Natural killer cell treated with Interleukin-12 subunit alpha and Interleukin-12 subunit beta and Interleukin-15 and Interleukin-18, amount 100 ng/mL, for 72 hours (primary cell): ENCODE results near the gene EXOSC5. TPM values are rescaled to one million over a fixed set of nuclear protein-coding genes. Genes with fewer than 3 reads are reported as not detected.
"Not testable (repeated sequence)": the region's sequence is repeated elsewhere in the genome, so short reads cannot be mapped to it uniquely, and the experiment has no call there.

ENCODE experiments used
- ATAC-seq, 2 donors: fragments of 150-1000 bp; cut with Tn5 transposase in 1 of 2; sonication (Bioruptor Pico), chemical (Tn5 transposase) in 1 of 2; 2 replicates each; pipeline ENCODE4 v1.10.0; 2021
- DNase-seq: peaks from one replicate; pipeline ENCODE4 v3.0.0; 2022; ENCODE audit warnings: low spot score
- H3K27ac Mint-ChIP-seq, 2 donors: 1 replicate in 1 of 2; 2 replicates in 1 of 2; pipeline ENCODE4 v1.8.0; 2022; ENCODE audit warnings: mixed read lengths in 2 of 2, mild to moderate bottlenecking in 1 of 2, moderate library complexity in 1 of 2
- H3K27me3 Mint-ChIP-seq, 2 donors: 1 replicate in 1 of 2; 2 replicates in 1 of 2; pipeline ENCODE4 v1.8.0; 2022; ENCODE audit warnings: mixed read lengths in 2 of 2
- H3K36me3 Mint-ChIP-seq: one replicate; pipeline ENCODE4 v1.8.0; 2022; ENCODE audit warnings: mixed read lengths
- H3K4me1 Mint-ChIP-seq, 2 donors: 1 replicate in 1 of 2; 2 replicates in 1 of 2; pipeline ENCODE4 v1.8.0; 2022; ENCODE audit warnings: low read depth in 2 of 2, mixed read lengths in 2 of 2, mild to moderate bottlenecking in 1 of 2
- H3K4me3 Mint-ChIP-seq: one replicate; pipeline ENCODE4 v1.8.0; 2022; ENCODE audit warnings: mixed read lengths
- H3K9me3 Mint-ChIP-seq: 2 replicates; pipeline ENCODE4 v1.8.0; 2022; ENCODE audit warnings: mixed read lengths
- total RNA-seq, 2 donors: library from RNA; stranded (reverse); gene quantifications; one replicate each; pipeline ENCODE4 v1.2.3, GENCODE V29; 2022

The EXOSC5 gene
- 10 to 100 TPM; 31.5 to 56.6 TPM for total RNA-seq

DNA sequence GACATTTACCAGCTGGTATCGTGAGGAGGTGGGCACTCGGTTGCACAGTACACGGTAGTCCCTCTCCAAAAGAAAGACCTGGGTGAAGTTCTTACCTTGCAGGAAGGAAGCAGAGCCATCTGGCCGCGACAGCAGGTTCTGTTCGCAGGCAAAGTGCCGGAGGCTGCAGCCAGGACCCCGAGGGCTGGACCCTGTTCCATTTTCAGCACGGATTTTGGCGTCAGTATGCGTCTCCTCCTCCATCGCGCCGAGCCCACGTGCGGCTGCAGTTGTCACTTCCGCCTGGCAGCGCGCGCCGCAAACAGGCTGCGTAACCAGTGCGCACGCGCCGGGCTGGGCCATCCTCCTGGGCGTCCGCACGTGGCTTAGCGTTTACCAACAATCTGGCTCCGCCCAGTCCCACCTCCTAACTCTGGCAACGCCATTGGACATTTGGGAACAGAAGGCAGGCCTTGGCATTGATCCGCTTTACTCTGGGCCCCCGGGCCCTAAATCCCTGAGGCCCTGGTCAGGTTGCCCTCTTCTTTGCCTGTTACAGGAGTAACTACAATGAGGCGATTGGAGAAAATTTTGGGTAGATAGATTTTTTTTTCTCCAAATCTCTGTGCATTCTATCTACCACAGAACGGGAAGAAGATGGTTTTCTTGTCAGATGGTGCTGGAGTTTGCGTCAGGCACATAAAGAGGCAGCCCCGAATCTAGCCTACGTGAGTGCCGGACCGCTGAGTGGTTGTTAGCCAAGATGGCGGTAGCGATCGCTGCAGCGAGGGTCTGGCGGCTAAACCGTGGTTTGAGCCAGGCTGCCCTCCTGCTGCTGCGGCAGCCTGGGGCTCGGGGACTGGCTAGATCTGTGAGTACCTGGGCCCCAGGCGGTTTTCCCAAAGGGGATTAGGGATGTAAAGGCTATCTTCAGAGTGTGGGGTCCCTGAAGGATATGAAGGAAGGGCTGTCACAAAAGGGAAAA, at the start of gene EXOSC5, which contains the start of gene BCKDHA:
EXOSC5 (minus strand) TSS at position 274 of the 964 bp plus-strand sequence; CDS start at position 243, 31 bp downstream.
BCKDHA (plus strand) TSS at position 733 of the 964 bp plus-strand sequence; CDS start at position 743, 10 bp downstream.
- H3K9me3 Mint-ChIP-seq, result no peaks in the 10 kb centered on the region
- peaks cover 44 to 47% of the 10 kb centered on the region in 2 donors for H3K4me1 Mint-ChIP-seq
- H3K27ac Mint-ChIP-seq, result peak within 1 kb of the TSS; percentile 100
- no peaks in the 10 kb centered on the region for H3K36me3 Mint-ChIP-seq
- no peaks in the 10 kb centered on the region for H3K27me3 Mint-ChIP-seq
- peak within 1 kb of the TSS; percentile 91 for H3K4me3 Mint-ChIP-seq
- ATAC-seq (peak; percentile 100), DNase-seq (peak; percentile 99)

DNA sequence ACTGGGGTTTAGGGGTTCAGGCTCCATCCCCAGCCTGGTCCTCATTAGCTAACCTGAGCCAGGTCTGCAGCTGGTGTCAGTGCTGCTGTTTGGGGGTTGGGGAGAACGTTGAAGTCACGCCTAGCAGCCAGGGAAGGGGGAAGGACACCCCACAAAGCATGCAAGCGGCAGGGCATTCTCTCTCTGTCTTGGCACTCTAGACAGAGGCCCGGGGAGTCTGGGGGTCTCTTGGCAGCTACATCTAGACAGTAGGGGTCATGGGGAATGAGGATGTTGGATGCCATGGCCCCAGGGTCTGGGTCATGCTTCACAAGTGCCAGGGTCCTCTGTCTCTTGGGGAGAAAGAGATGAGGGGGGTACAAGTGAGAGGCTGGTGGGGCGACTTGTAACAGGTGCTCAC, 48.4 kb upstream of the EXOSC5 start:
- Mint-ChIP-seq H3K4me3 (no peak overlapping the region), H3K27me3 (peaks cover 13 to 24% of the 10 kb centered on the region in 2 donors), H3K36me3 (no peaks in the 10 kb centered on the region), H3K9me3 (no peaks in the 10 kb centered on the region), H3K4me1 (peaks cover 9 to 10% of the 10 kb centered on the region in 2 donors), H3K27ac (no peak overlapping the region)
- no peak for ATAC-seq
- DNase-seq, result no peak

DNA sequence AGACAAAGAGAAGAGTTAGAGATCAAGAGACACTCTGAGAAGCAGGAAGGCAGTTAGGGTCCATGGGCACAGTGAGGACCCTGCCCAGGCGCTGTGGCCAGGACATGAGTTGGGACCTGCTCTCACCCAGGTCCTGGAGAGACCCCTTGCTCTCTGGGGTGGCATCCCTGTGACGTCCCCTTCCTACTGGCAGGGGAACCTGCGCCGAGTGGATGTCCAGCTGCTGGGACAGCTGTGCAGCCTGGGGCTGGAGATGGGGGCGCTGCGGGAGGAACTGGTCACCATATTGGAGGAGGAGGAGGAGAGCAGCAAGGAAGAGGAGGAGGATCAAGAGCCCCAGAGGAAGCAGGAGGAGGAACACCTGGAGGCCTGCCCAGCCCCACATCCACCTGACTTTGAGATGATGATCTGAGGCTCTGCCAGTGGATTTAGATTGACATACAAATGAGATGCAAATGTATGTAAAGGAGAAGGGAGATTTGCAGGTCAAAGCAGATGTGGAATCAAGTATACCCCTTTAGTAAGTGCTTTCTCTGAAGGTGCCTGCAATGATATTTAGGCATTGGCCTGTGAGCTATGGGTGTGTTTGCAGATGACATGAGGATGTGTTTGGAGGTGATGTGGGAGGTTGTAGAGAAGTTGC, 46.8 kb upstream of the EXOSC5 start:
- Mint-ChIP-seq H3K27ac (no peak overlapping the region), H3K9me3 (no peaks in the 10 kb centered on the region), H3K4me3 (no peak overlapping the region), H3K4me1 (no peaks in the 10 kb centered on the region), H3K27me3 (peaks cover 6 to 13% of the 10 kb centered on the region in 2 donors), H3K36me3 (no peaks in the 10 kb centered on the region)
- ATAC-seq (no peak), DNase-seq (no peak)

DNA sequence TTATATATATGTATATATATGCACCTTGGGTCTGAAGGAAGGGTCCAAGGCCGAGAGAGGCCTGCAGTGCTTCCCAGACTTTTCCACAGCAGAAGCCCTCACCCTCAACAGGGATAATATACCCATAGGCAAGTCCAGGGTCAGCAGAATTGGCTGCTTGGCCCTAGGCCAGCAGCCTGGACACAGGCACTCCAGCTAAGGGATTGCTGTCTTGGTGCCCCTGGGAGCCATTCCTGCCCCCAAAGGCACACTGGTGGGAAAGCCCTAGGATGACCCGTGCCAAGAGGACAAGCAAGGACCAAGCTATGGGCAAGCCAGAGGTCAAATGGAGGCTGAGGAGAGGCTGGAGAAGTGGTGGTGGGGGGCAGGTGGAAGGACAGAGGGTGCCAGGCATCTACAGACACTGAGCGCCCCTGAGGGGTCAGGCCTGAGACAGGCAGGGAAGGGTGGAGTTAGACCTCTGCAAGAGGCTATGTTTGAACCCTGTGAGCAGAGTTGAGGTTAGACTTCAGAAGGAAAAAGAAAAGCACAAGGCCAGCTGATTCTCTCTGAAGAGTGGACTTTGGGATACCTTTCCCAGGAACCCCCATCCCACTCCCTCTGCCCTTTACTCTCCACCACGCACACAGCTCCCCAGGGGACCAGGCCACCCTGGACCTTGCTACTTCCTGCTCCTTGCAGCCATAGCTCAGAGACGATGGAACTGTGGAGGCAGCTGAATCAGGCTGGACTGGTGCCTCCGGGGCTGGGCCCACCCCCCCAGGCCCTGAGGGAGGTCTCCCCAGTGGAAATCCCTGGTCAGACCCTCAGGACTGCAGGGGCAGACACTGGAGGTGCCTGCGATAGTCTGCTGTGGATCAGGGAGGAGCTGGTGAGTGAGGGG, 45.6 kb upstream of the EXOSC5 start, which contains the start of gene ERICH4:
ERICH4 (plus strand) TSS at position 684 of the 883 bp plus-strand sequence; CDS start at position 698, 14 bp downstream.
- no peaks in the 10 kb centered on the region for H3K9me3 Mint-ChIP-seq

DNA sequence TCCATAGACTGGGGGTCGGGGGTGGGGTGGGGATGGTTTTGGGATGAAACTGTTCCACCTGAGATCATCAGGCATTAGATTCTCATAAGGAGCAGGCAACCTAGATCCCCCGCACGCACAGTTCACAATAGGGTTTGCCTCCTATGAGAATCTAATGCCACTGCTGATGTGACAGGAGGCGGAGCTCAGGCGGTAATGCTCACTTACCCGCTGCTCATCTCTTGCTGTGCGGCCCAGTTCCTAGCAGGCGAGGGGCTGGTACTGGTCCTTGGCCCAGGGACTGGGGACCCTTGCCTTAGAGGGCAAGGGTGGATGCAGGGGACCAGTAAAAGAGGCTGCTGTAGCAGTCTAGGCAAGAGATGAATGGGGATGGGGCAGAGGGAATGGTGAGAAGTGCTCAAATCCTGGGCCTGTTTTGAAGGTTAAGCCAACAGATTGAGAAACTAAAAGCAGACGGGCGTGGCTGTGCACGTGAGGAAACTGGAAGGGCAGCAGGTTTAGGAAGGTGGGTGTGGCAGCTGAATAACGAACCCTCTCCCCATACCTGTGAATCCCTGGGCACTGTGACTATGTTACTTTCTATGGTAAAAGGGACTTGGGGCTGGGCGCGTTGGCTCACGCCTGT, 44.3 kb upstream of the EXOSC5 start:
- H3K36me3 Mint-ChIP-seq, result no peaks in the 10 kb centered on the region
- H3K27me3 Mint-ChIP-seq, result peaks cover 6 to 8% of the 10 kb centered on the region in 2 donors
- DNase-seq (no peak), ATAC-seq (no peak)
- H3K27ac Mint-ChIP-seq, result no peak overlapping the region
- peaks cover 5 to 12% of the 10 kb centered on the region in 2 donors for H3K4me1 Mint-ChIP-seq
- no peaks in the 10 kb centered on the region for H3K9me3 Mint-ChIP-seq
- H3K4me3 Mint-ChIP-seq, result no peak overlapping the region

More for the DNA sequence above, 45.6 kb upstream of the EXOSC5 start, which contains the start of gene ERICH4:
- Mint-ChIP-seq H3K27ac (no peak within 1 kb of the TSS), H3K27me3 (peaks cover 6 to 13% of the 10 kb centered on the region in 2 donors), H3K4me3 (no peak within 1 kb of the TSS), H3K36me3 (no peaks in the 10 kb centered on the region), H3K4me1 (peaks cover 2 to 6% of the 10 kb centered on the region in 2 donors)
- no peak for ATAC-seq
- DNase-seq, result no peak

- ATAC-seq (peak; percentile 97), DNase-seq (peak; percentile 94)
- H3K4me3 Mint-ChIP-seq, result no peak within 1 kb of the TSS
- H3K9me3 Mint-ChIP-seq, result no peaks in the 10 kb centered on the region
- no peak within 1 kb of the TSS for H3K27ac Mint-ChIP-seq
- no peaks in the 10 kb centered on the region for H3K36me3 Mint-ChIP-seq
- H3K27me3 Mint-ChIP-seq, result peaks cover 6% of the 10 kb centered on the region in 2 donors
- peaks cover 5 to 13% of the 10 kb centered on the region in 2 donors for H3K4me1 Mint-ChIP-seq
Measured at GRCh38 chr19:41439441-41440222, 42.5 kb upstream of the EXOSC5 start, which contains the start of gene DMAC2. TSS of gene DMAC2 (minus strand) at chr19:41439912. CDS start at chr19:41439899, 13 bp downstream.

- Mint-ChIP-seq H3K27ac (peak overlapping the region in 1 of 2 donors; percentile 36), H3K4me3 (no peak overlapping the region), H3K36me3 (no peaks in the 10 kb centered on the region), H3K27me3 (no peaks in the 10 kb centered on the region), H3K9me3 (no peaks in the 10 kb centered on the region), H3K4me1 (peaks cover 10 to 16% of the 10 kb centered on the region in 2 donors)
- ATAC-seq, result no peak
- no peak for DNase-seq
Measured at GRCh38 chr19:41437944-41438574, 40.9 kb upstream of the EXOSC5 start.

DNA sequence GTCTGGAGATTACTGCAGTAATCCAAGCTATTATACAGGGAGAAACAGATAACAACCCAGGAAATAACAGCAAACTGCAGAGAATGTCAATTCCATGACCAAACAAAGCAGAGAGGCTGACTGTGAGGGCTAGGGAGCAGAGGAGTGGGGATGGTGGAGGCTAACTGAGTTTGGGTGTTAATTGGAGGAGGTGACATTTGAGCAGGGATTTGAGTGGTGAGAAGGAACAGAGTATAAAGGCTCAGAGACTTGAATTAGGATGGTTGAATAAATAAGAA, 39.5 kb upstream of the EXOSC5 start:
- no peaks in the 10 kb centered on the region for H3K9me3 Mint-ChIP-seq
- H3K4me1 Mint-ChIP-seq, result peaks cover 10 to 16% of the 10 kb centered on the region in 2 donors
- no peak overlapping the region for H3K4me3 Mint-ChIP-seq
- ATAC-seq (no peak), DNase-seq (no peak)
- H3K36me3 Mint-ChIP-seq, result peaks cover 6% of the 10 kb centered on the region
- no peaks in the 10 kb centered on the region for H3K27me3 Mint-ChIP-seq
- H3K27ac Mint-ChIP-seq, result peak overlapping the region in 1 of 2 donors; percentile 8

GRCh38 chr19:41435936-41436673, 38.9 kb upstream of the EXOSC5 start:
- Mint-ChIP-seq H3K36me3 (peaks cover 6% of the 10 kb centered on the region), H3K4me1 (peaks cover 10 to 19% of the 10 kb centered on the region in 2 donors), H3K27me3 (no peaks in the 10 kb centered on the region), H3K4me3 (no peak overlapping the region), H3K27ac (peak overlapping the region in 1 of 2 donors; percentile 8), H3K9me3 (no peaks in the 10 kb centered on the region)
- no peak for DNase-seq
- ATAC-seq, result no peak

GRCh38 chr19:41435376-41435775, 38.2 kb upstream of the EXOSC5 start:
- not testable (repeated sequence) for H3K27ac Mint-ChIP-seq, H3K9me3 Mint-ChIP-seq, DNase-seq, H3K27me3 Mint-ChIP-seq, H3K4me3 Mint-ChIP-seq, H3K36me3 Mint-ChIP-seq, ATAC-seq
- peaks cover 10 to 21% of the 10 kb centered on the region in 2 donors for H3K4me1 Mint-ChIP-seq

DNA sequence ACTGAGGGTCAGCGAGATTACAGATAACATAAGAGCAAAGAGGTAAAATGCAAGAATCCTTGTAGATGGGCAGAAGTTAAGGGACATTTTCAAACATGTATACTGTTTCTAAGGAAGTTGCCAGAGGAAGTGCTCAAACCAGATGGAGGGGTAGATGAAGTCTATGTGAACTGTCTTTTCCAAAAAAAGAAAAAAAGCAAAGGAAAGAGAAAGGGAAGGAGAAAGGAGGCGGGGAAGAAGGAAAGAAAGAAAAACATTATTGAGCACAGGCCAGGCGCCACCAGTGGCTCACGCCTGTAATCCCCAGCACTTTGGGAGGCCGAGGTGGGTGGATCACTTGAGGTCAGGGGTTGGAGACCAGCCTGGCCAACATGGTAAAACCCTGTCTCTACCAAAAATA, 37.3 kb upstream of the EXOSC5 start:
- no peak overlapping the region for H3K27ac Mint-ChIP-seq
- no peaks in the 10 kb centered on the region for H3K27me3 Mint-ChIP-seq
- H3K4me3 Mint-ChIP-seq, result no peak overlapping the region
- H3K36me3 Mint-ChIP-seq, result peaks cover 6% of the 10 kb centered on the region
- peaks cover 10 to 21% of the 10 kb centered on the region in 2 donors for H3K4me1 Mint-ChIP-seq
- DNase-seq (no peak), ATAC-seq (no peak)
- H3K9me3 Mint-ChIP-seq, result no peaks in the 10 kb centered on the region
